ENCODE measurements around the gene DPY19L1. TPM values are rescaled to one million over a fixed set of nuclear protein-coding genes. Genes with fewer than 3 reads are reported as not detected.
"Not testable (repeated sequence)": the region's sequence is repeated elsewhere in the genome, so short reads cannot be mapped to it uniquely, and the experiment has no call there.

The DPY19L1 gene
- total RNA-seq, result 10 to 100 TPM; 22.0 to 24.3 TPM
- long read RNA-seq, full-length matches to known transcripts, result 8 of 12 reads
- long read RNA-seq, partial matches to known transcripts, result 1 of 12 reads
- long read RNA-seq, other reads (novel, unspliced or antisense), result 3 of 12 reads

DNA sequence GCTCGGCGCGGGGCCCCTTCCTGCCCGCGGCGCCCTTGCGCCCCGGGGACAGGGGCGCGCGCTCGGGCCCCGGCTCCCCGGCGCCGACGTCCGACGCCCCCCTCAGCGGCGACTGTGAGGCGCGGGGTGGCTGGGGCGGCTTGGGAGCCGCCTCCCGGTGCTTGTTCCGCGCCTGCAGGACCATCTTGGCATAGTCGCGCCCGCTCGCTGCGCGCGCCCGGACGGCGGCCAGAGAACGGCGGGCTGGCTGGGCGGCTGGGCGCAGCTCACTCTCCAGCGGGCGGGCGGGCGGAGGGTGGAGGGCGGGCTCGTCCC lies at the start of gene DPY19L1:
Gene DPY19L1, minus strand, starts transcription at position 275 of the 315 bp plus-strand sequence. Its CDS starts 91 bp downstream, at position 184.
- intact Hi-C loops (cut with DNase I, micrococcal nuclease), result no loop called here
- no peak for DNase-seq
- ATAC-seq, result no peak

DNA sequence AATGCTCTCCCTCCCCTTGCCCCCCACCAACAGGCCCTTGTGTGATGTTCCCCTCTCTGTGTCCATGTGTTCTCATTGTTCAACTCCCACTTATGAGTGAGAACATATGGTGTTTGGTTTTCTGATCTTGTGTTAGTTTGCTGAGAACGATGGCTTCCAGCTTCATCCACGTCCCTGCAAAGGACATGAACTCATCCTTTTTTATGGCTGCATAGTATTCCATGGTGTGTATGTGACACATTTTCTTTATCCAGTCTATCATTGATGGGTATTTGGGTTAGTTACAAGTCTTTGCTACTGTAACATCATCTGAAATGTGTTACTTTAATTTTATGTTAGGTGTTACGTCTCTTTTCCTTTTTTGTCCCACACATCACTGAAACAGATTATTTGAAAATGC lies 42.2 kb upstream of the DPY19L1 start:
- ATAC-seq; DNase-seq; intact Hi-C loops (cut with DNase I, micrococcal nuclease): not testable (repeated sequence)

DNA sequence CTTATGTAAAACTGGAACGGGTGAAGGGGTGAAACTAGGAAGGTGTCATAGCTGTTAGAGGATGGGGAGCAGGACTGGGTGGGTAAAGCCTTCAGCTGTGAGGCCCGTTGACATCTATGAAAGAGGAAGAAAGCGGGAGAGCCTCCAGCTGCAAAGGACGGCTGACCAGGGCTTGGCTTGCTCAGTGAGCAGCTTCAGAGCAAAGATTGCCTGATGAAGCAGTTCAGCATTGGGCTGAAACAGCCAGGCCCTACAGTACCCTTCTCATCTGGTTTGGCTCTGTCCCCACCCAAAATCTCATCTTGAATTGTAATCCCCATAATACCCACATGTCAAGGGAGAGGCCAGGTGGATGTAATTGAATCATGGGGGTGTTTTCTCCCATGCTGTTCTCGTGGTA lies 36.7 kb upstream of the DPY19L1 start:
- DNase-seq; ATAC-seq; intact Hi-C loops (cut with DNase I, micrococcal nuclease): not testable (repeated sequence)

DNA sequence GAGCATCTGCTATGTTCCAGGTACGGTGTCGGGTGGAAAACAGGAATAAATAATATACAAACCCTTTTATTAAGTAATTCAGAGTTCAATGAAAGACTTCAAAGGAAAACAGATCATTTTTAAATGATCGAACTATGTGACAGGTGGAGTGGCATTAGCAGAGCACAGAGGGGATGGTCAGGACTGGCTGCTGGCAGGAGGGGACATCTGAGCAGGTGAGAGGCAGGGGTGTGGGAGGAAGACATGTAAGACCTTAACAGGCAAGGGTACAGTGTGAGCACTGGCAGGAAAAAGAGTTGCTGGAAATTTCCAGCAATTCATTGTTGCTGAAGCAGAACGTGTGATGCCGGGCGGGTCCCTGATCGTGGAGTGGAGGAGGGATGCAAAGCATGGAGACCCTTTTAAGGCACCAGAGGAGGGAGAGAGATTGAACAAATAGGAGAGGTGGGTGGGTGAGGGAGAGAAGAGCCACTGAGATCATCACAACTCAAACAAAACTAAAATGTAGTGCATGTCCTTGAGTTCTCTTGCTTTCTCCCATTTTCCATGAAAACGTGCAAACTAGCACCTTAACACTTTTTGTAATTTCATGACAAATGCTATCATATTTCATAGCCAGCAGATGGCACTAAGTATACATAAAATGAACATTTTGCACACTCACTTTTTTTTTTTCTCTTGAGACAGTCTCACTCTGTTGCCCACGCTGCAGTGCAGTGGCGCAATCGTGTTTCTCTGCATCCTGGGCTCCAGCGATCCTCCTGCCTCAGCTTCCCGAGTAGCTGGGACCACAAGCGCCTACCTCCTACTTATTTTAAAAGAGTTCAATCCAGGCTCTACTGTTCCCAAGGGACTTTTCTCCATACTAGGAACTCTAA lies 35.9 kb upstream of the DPY19L1 start:
- intact Hi-C loops (cut with DNase I, micrococcal nuclease); DNase-seq: not testable (repeated sequence)
- peak; percentile 40 for ATAC-seq

DNA sequence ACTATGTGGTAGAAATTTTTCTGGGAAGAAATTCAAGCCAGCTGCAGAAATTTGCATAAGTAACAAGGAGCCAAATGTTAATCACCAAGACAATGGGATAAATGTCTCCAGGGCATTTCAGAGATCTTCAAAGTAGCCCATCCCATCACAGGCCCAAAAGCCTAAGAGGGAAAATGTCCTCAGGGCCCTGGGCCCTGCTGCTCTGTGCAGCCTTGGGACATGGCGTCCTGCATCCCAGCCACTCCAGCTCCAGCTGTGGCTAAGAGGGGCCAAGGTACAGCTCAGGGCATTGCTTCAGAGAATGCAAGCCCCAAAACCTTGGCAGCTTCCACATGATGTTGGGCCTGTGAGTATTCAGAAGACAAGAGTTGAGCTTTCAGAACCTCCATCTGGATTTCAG lies 31.8 kb upstream of the DPY19L1 start:
- ATAC-seq; intact Hi-C loops (cut with DNase I, micrococcal nuclease); DNase-seq: not testable (repeated sequence)

DNA sequence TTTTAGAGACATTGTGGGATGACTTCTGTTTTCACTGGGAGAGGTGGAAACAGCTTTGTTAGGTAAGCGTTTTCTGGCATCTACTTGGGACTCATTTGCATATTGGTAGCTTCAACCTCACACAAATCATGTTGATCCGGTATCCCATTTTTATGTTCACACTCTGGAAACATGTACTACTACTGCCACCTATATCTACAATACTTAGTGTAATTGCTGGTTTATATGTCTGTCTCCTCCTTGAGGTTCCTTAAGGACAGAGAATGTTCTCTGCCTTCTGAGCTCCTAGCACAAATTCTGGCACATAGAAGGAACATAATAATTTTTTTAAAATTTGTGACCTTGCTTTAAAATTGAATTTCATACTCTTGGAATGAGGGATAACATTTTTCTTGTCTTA lies 28.1 kb upstream of the DPY19L1 start:
- intact Hi-C loops (cut with DNase I, micrococcal nuclease); ATAC-seq; DNase-seq: not testable (repeated sequence)

DNA sequence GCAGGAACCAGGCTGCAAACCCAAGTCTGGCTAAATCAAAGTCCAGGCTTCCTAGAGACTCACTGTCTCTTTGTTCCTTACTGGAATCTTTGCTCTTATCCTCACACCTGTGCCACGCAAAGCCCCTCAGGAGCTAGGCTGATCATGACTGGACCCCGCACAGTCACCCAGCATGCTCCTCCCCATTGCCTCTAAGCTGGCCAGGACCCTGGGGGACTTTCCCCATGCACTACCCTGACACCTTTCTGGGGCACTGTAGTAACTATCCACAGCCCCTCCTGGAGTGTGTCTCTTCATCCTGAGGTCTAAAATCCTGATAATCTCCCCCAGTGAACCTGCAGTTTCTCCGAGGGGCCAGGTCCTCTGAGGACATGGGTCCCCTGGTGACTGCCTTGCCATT lies 21.3 kb upstream of the DPY19L1 start:
- DNase-seq; ATAC-seq; intact Hi-C loops (cut with DNase I, micrococcal nuclease): not testable (repeated sequence)

DNA sequence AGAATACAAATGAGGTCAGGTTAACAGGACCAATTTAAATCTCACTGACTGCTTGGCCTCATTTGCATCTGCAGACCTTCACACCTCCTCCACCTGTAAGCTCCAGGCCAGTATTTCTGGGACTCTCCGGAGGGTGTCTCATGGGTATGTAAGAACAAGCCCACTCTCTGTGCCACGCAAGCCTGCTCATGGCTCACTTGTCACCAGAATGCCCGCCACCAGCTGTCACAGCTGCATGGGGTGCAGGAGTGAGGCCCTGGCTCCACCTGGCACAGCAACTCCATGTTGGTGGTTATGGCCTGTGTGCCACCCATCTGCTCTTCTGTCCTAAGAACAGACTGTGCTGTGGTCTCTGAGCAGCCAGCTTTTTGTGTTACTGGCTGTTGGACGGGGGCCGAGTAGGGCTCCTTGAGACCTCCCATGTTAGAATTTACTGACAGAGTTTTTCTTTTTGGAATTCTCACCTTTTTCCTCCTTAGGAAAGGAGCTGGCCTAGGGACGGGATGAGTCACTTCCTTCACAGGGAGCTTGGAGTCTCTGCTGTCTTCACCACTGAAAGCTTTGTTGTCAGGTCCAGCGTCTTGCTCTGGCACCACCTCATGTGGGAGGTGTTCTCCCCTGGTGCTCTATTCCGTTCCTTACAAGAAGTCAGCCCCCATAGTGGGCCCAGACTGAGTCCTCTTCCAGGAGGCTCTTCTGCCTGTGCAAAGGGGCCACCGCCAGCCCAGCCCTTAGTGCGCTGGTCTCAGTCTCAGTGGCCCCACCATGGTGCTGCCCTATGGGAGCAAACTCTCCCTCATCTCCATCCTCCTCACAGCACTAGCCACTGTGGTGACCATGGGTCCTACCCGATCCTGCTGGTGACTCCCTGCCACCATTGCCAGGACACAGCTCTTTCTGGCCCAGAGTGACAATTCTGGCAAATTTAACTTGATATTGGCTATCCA lies 20.5 kb upstream of the DPY19L1 start:
- intact Hi-C loops (cut with DNase I, micrococcal nuclease); DNase-seq; ATAC-seq: not testable (repeated sequence)

DNA sequence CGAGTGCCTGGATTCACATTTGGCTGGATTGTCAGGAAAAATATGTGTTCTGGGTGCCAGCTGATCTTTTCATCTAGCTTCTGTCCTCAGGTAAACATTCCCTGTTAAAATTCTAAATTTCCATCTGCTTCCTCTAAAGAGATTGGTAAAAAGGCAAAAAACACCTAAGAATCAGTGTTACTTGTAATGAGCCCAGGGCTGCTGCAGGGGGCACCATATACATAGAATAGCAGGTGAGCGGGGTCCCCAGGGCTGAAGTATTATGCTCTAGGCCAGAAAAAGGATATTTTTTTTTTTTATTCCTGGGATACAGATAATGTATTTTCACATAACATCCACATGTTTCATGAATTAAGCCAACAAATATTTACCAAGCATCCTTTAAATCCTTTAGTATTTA lies 18.4 kb upstream of the DPY19L1 start:
- ATAC-seq; intact Hi-C loops (cut with DNase I, micrococcal nuclease); DNase-seq: not testable (repeated sequence)

DNA sequence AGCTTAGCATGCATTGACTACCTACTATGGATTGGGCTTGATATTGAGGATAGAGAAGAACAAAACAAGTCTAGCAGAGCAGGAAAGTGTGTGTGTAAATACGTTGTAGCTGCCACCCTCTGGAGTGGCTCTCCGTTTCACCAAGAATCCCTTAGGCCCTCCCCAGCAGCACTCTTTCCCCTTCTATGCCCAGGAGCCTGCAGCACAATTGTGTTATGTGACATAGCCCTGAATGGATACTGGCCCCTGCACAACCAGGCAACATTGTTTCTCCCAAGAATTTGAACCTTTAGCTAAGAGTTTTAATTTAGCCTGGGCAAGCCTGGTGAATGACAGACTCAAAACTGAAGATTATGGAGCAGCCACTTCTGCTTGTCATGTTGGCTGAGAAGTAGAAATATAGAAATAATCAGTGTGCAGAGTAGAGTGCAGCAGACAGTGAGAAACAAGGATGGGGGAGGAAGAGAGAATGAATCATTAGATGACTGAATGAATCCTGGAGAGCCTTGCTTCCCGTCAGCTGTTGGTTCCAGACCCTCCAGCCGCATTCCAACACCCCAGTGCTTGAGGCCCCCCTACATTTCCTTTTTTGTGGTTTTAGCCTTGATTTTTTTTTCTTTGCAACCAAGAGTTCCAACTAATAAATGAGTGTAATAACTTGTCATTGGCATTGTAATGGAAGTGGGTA lies 16.3 kb upstream of the DPY19L1 start:
- intact Hi-C loops (cut with DNase I, micrococcal nuclease); ATAC-seq; DNase-seq: not testable (repeated sequence)

DNA sequence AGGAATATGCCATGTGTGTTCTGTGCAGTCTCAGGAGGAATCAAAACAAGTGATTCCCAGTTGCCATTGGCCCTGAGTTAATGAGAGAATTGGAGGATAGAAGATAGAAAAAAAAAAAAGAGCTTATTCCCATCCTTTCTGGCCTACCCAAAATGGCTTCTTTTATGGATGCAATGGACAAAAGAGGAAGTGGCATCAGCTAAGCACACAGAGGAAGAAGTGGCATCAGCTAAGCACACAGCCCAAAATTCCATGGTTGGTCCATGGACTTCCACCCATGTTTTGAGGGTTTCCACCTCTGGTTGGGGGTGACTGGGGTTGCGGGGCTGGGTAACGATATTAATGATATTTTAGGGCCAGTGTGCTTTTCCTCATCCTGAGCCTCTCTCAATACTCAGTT lies 11.1 kb upstream of the DPY19L1 start:
- DNase-seq; intact Hi-C loops (cut with DNase I, micrococcal nuclease); ATAC-seq: not testable (repeated sequence)

DNA sequence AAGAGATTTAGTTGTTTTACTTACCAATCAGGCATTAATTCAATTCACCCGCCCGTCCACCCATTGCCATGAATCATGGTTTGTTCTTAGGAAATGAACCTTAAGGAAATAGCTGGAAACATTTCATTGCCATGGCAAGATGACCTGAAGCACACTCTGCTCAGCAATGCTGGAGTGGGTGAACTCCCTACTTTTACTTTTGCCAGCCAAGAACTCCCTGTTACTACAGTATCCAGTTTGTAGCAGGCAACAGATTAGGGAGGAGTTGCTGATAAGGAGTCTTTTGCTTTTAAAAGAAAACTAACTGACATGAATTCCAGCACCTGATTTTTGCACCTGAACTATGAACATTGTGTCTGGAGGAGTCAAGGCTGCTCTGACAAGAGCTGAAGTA lies 10.6 kb upstream of the DPY19L1 start:
- intact Hi-C loops (cut with DNase I, micrococcal nuclease); DNase-seq; ATAC-seq: not testable (repeated sequence)

DNA sequence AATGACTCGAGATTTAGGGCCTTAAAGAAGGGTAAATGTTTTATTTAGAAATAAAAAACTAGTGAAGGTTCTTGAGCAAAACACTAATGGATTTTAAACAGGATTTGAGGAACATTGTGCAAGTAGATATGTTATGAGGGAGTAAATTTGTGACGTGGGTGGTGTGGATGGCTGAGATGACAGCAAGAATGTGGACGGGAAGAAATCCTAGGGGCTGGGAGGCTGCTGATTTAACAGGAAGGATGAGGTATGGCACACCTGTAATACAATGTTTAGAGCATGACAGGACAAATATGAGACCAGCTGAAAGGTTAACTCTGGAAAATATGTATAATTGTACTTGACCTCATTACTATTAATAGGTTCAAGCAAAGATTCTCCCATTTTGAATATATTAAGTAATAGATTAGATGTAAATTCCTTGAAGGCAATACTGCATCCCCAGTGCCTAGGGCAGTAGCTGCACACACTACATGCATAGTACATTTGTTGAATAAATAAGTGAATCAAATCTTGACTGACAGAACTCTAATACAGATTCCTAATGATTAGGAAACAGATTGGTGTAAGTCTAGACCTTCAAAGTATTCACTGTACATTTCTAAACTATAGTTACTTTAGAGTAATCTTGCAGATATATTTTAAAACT lies 10.1 kb upstream of the DPY19L1 start:
- ATAC-seq; intact Hi-C loops (cut with DNase I, micrococcal nuclease); DNase-seq: not testable (repeated sequence)

DNA sequence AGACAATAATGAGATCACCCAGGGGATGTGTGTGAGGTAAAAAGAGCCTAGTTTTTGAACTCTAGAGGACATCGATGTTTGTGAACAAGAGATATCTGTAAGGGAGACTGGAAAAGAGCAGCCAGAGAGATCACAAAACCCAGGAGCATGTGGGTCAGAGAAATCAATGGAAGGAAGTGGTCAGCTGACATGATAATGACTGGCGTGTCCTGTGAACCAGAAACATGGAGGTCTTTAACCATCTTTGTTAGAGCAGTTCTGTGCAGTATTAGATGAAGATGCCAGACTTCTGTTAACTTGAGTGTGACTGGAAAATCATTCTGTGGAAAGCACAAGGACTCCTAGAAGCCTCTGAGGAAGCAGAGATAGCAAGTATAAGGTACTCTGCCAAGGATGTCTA lies 6.0 kb upstream of the DPY19L1 start:
- ATAC-seq; intact Hi-C loops (cut with DNase I, micrococcal nuclease); DNase-seq: not testable (repeated sequence)

DNA sequence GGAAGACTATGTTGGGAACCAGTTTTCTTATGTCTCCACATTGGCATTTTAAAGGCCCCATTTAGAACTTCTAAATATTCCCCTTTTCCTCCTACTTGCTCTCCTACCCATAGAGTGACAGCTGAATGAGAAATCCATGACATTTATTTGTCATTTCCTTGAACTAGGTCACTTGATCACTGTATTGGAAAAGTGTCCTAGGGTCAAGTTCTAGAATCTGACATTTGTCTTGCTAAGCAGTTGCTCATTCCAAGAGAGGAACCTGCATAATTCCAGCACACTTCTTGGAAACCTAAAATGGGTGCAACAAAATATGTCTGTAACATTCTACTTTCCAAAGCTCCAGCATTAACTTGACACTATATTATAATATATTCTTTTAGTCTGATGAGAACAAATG lies 3.6 kb upstream of the DPY19L1 start:
- intact Hi-C loops (cut with DNase I, micrococcal nuclease), result no loop called here
- no peak for DNase-seq
- ATAC-seq, result no peak

DNA sequence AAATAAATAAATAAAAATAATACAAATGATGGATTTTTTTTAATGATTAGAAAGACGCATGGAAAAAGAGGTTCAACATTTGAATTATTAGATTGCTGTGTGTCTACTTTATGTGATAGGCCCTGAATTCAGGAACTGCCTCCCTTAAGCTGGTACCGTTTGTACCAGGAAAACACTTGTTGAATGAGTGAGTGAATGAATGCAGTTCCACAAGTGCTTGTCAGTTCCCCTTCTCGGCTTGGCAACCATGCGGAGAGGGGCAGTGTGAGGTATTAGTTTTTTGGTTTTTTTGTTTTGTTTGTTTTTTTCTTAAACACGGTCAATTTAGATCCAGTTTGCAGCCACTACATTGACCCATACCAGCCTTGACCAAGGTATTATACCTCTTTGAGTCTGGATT lies 2.1 kb upstream of the DPY19L1 start:
- intact Hi-C loops (cut with DNase I, micrococcal nuclease), result no loop called here
- no peak for DNase-seq

DNA sequence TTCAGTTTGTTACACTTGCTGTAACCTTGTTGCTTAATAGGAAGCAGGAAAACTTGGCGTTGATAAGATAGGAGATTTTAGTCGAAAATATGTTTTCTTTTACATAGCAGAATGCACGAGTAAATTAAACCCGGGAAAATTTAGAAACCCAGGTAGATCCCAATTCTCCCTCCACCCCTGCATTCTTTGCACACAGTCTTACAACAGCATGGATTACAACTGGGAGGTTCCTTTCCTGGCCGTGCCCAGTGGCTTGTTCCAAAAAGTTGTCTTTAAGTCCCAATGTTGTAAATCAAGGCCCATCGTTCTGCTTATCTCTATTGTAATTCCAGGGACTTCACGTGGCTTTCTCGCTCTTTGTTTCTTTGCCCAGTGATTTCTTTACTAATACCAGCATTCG lies 1.1 kb upstream of the DPY19L1 start:
- no peak for DNase-seq
- intact Hi-C loops (cut with DNase I, micrococcal nuclease), result no loop called here
- ATAC-seq, result no peak

More for the DNA sequence above, 2.1 kb upstream of the DPY19L1 start:
- no peak for ATAC-seq
